Kidney tubule cell (primary cell): ENCODE measurements around the gene NDUFAF5.
A peak's percentile ranks its signal among the peaks of the same experiment; 100 is the strongest.

ENCODE experiments used
- DNase-seq: peaks from one replicate; pipeline ENCODE4 v3.0.0-alpha.2; 2018; ENCODE audit warnings: low spot score

The NDUFAF5 gene

DNA sequence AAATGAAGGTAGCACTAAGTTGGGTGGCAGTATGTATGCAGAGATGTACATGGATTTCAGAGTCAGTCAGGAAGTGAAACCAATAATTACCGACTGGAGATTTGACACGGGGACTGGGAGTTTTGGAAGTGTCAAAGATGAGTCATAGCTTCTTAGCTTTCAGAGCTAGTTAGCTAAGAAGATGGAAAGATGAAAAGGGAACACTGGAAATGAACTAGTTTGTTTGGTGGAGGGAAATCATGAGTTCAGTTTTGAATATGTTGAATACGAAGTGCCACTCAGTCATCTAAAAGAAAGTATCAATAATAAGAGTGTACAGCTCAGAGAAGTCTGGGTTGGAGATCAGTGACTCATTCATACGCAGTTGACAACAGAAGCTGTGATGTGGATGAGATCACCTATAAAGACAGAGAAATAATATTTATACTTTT is 7.6 kb upstream of the NDUFAF5 start:
- DNase-seq = peak; percentile 29

DNA sequence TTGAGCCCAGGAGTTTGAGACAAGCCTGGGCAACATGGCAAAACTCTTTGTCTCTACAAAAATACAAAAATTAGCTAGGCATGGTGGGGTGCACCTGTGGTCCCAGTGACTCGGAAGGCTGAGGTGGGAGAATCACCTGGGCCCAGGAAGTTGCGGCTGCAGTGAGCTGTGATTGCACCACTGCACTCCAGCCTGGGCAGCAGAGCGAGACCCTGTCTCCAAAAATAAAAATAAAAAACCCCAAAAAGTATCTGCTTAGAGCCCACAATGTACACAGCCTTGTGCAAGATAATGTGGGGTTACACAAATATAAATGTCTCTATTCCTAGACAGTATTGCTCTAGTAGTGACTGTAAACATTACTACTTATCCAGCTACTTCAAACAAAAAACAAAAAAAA is 6.0 kb upstream of the NDUFAF5 start:
- no peak for DNase-seq

DNA sequence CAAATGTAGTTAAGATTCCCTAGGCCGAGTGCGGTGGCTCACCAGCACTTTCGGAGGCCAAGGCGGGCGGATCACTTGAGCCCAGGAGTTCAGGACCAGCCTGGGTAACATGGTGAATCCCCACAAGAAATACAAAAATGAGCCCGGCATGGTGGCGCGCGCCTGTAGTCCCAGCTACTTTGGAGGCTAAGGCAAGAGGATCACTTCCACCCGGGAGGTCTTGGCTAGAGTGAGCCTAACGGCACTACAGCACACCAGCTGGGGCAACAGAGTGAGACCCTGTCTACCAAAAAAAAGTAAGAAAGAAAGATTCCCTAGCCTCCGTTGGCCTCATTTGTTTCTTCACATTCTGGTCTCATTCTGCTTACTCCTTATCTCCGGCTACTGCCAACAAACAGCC is 1.3 kb upstream of the NDUFAF5 start:
- no peak for DNase-seq

DNA sequence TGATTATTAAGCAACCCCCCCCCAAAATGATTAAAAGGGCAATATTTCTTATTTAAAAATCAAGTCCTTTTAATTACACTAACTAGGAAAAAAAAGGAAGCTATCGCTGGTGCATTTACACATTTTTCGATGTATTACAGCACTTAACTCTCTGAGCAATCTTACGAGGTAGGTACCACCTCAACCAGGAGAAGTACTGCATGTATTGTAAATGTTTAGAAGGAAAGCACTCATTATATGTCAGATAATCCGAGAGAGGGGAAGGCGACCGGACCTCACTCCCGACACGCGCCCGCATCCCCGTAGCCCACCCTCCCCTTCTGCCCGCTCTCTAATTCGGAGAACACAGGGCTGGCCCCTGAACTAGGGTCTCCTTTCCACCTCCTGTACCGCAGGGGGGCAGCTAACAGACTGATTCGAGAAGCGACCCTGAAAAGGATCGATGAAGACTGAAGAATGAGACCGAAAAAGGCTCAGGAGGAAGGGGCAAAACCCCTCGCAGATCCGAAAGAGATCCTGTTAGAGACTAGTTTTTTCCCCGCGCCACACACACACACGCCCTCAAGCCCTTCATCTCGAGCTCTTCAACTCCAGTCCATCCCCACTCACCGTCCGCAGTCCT is 446 bp upstream of the NDUFAF5 start:
- no peak for DNase-seq

DNA sequence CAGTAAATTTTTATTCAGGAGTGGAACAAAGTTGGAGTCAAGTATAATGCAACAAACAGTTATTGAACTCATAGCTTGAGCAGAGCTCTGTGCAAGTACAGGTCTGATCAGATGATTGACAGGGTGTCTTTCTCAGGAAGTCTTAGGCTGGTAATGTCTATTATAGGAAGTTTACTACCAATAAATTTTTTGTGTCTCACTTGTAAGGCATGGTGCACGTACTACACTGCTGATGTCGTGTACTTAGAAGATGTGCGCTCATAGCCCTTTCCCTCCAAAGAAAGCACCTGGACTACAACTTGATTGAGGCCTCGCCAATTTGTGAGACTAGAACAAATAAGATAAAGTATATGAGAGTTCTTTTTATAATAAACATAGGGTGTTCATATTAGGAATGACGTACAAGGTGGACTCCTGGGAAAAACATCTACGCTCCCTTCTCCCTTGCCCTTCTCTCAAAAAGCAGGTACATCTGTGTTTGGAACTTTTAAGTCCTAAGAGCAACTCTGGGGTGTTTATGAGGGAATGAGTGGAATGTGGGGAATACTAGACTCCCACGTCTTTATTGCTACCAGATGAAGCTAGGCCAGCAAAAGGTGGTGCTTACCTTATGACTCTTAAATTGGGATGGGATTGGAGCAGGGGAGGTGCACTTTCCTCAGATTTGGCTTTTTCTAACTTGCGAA is 1.5 kb downstream of the NDUFAF5 start:
- DNase-seq = no peak

DNA sequence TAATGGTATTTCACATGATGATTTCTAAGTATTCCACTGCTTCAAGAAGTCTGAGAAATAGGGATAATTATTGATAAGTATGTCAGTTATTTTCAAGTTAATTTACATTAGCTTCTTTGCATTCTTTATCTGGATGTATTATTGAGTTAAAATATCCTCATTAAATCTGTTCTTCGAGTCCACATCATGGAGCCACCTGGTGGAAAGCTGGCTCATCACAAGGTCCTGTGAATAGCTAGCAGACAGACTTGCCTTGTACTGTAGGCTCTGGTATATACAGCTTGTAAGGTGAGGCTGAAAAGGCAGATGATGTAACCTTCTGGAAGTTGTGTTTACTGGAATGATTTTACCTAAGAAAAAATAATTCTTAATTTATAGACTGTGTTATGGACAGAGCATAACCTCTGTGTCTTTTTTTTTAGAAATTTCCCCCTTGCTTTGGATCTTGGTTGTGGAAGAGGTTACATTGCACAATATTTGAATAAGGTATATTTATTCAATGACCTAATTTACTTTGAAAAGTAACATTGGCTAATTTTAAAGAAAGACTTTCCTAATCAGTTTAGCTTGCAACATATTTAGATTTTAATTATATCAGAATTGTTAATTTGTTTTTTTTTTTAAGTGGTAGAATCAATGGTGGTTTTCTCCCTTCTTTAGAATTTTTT is 3.5 kb downstream of the NDUFAF5 start:
- peak; percentile 69 for DNase-seq

DNA sequence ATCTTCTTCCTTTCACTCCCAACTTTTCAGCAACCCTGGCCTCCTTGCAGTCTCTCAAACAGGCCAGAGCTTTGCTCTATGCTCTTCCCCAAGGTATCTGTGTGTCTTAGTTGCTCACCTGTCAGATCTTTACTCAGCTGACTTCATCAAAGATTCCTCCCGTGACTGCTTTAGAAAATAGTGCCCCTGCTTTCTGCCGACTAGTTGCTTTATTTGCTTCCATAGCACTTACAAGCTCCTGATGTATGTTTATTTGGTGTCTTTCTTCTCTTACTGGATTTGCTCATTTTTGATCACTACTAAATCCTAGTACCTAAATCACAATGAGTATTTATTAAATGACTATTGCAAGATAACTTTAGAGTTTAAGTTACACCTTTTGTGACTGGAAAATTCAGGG is 5.9 kb downstream of the NDUFAF5 start:
- no peak for DNase-seq

DNA sequence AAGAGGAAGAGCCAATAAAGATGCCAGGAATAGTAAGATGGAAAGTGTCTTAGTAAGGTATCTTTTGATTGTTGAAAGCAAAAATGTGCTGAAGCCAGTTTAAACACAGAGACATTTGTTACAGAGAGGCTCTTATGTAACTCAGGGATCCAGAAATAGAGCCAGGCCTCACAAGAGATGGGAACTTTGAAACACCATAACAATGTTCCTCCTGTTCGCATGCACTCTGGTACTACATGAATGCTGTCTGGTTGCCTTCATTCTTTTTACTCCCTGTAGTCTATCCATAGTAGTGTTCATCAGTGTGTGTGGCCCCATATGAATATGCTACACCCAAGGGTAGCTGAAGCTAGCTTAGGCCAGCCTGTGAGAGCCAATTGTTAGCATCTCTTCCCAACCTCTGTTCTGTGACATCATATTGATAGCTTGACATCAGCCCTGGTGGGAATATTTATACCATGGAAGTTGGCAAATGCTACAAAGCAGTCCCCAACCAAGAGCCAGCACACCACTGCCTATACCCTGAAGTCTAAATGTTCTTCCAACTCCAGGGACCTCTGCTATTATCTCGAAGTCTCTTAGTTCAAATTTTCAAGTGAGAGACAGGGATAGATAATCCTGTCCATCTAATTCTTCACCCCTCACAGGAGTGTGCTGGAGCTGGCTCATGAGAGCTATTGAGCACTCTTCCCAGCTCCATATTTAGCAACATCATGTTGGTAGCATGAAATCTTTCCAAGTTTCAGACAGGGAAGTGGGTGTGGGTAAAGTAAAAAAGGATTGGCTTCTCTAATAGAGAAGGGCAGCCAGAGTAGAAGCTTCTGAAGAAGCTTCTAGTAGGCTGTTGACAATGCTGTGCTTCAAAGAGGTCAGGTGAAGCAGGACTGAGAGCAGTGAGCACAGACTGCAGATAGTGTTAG is 7.0 kb downstream of the NDUFAF5 start:
- DNase-seq = no peak

DNA sequence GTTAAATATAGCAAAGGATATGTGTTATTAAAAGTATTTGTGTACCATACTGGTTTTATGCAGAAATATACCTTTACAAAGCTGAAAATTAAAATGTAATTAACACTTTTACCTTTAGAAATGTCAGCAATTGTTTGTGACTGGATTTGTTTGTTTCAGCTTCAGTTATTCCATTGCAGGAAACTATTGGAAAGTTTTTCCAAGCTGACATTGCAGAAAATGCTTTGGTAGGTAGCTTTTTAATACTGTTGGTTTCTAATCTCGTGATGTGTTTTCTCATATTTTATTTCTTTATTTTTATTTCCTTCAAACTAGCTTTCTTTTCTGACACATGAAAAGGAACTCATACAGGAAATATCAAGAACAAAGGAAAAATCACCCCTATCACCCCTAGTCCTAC is 8.2 kb downstream of the NDUFAF5 start:
- no peak for DNase-seq

DNA sequence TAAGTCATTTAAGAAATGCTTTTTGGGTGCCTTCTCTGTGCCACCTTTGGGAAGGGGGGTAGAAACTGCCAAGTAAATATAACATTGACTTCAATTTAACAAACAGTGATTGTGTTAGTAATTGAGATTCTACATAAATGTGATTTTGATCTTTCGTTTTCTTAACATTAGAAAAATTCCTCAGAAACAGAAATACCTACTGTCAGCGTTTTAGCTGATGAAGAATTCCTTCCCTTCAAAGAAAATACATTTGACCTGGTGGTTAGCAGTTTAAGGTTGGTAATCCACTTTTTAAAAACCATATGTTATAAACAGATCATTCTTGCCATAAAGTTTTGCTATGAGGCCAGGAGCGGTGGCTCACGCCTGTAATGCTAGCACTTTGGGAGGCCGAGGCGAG is 9.8 kb downstream of the NDUFAF5 start:
- no peak for DNase-seq

DNA sequence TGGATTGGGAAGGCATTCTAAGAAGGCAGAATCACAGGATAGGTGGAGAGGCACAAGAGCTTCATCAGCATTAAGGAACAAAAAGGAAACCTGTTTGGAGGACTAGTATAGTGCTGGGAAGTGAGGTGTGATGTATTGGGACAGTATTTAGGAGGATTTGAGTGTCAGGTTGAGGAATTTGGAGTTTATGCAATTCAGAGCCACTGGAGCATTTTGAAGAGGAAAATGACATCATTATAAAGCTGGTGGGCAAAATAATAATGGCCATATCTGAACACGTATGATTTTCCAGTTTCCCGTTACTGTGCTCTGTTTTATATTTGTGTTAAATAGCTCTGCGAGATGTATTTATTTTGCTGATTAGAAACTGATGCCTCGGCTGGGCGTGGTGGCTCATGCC is 14.2 kb downstream of the NDUFAF5 start:
- no peak for DNase-seq

DNA sequence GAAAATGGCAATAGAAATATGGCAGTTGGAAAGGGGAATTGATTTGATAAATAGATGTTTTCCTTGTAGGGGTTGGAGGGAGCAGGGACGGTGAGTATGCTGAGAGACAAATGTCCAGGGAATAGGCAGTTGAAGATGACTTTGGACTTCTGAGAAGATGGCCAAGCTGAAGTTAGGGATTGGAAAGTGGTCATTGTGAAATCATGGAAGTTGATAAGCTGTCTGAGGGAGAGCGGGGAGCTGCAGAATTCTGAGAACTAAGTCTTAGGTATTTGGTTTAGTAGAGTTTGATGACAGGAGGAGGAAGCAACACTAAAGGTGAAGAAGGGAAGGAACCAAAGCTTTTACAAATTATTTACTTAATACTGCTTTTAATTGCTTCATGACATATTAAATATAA is 15.1 kb downstream of the NDUFAF5 start:
- DNase-seq = no peak

DNA sequence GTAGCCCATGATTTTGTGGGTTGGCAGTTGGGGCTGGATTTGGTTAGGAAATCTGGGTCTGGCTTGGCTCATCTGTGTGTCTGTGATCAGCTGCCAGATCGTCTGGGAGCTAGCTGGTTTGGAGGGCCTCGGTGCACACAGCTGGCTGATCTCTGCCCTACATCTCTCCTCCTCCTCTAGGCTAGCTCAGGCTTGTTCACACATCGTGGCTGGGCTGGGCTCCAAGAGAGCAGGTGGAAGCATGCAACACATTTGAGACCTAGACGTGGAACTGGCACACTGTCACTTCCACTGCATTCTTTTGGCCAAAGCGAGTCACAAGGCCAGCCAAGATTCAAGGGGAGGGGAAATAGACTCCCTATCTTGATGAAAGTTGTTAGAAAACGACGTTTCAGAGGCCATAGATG is 15.9 kb downstream of the NDUFAF5 start:
- peak; percentile 85 for DNase-seq

DNA sequence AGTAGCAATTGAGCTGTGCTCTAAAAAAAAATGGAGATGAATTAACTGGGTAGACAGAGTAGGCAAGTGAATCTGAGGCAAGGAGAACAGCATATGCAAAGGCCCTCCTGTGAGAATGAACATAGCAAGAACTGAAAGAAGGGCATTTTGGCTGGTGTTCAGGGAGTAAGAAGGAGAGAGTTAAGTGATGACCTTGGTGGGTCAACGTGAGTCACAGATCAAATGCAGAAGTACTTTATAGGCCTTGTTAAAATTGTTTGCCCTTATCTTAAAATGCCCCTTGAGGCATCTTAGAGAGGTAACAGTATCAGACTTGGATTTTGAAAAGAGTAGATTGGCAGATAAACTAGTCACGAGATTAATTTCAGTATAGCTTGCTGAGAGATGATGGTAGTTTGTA is 24.5 kb downstream of the NDUFAF5 start:
- DNase-seq = no peak

DNA sequence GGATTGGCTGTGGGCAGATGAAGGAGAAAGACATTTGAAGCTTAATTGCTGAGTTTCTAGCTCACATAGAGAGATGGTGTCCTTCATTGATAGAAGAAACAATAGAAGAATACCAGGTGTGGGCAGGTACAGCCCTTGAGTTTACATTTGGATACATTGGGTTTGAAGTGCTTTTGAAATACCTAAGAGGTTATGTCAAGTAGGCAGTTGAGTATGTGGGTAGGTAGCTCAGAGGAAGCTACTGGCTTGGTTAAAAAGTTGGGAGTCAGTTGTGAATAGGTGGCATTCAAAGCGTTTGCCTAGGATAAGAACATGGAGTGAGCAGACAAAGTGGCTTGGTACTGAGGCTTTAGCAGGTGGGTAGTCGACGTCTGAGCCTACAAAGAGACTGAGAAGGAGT is 25.0 kb downstream of the NDUFAF5 start:
- no peak for DNase-seq

DNA sequence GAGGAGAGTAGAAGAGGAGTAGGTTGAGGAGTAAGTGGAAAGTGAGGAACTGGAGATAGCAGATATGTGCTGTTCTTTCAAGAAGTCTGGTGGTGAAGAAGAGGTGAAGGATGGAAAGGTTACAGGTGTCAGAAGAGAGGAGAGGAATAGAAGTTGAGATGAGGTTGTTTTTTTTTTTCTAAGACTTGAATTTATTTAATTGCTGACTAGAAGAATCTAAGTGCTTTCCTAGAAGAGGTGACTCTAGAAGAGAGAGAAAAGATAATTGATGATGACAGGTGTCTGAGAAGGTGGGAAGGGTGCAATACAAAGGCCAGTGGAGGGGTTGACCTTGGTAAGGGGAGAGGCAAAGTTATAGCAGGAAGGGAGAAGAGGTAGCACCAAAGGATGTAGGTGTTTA is 25.6 kb downstream of the NDUFAF5 start:
- no peak for DNase-seq

DNA sequence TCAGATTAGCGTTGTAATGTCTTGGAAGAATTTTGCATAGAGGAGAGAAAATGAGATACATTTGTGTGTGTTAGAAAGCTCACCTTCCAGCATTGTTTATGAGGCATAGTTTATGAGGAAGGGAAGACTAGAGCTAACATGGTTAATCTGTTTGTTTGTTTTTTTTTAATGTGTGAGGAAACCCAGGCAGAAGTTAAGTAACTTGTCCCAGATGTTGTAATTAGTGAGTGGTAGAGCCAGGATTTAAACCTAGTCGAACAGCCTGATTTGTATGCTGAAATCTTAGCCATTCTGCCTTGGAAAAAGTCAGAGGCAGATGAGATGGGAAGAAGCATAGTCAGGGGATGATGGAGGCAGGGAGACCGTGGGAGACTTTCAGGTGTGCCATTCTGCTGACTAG is 29.1 kb downstream of the NDUFAF5 start:
- DNase-seq = no peak

DNA sequence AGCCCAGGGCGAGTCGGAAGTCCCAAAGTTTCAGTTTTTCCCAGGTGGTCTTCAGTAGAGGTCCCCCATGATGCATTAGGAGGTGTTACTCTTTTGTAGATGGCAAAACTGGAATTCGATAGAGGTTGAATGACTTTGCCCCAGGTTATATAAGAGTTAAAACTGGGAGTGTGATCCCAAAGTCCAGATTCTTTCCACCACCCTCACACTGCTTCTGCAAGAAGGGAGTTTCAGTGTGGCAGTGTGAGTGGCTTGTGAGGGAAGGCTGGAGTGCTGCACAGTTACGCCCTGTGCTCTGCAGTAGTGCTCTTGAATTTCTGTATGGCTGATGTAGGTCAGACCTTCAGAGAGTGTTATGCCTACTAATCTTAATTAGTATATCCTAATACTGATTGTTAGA is 29.8 kb downstream of the NDUFAF5 start:
- no peak for DNase-seq

DNA sequence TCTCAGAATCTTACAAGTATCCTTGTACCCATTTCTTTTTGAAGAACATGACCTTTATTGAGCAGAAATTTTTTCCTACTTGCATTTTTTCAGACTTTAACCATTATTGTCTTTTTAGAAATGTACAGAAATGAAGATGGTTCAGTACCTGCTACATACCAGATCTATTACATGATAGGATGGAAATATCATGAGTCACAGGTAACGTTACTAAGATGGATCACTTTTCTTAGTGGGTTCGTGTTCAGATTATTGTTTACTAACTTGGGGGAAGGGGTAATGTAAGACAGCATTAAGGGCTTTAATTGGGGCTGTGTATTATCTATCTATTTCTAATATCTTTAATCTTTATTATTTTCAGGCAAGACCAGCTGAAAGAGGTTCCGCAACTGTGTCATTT is 31.9 kb downstream of the NDUFAF5 start:
- DNase-seq = peak; percentile 8

DNA sequence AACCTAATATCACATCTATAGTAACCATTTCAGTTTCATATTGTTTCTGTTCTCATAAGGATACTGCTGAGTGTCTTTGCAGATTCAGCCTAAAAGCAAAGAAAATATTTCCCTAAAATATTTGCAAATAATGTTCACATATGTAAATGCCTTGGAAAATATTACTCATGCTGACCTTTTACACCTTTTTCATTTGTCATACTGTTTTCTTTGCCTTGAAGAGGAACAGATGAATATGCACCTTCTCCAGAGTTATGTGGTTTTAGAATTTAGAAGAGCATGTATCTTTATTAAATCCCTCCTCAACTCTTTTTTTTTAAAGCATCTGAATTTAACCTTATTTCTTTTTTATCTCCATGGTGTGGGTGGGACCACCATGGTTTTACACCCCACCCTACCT is 32.5 kb downstream of the NDUFAF5 start:
- DNase-seq = peak; percentile 14

DNA sequence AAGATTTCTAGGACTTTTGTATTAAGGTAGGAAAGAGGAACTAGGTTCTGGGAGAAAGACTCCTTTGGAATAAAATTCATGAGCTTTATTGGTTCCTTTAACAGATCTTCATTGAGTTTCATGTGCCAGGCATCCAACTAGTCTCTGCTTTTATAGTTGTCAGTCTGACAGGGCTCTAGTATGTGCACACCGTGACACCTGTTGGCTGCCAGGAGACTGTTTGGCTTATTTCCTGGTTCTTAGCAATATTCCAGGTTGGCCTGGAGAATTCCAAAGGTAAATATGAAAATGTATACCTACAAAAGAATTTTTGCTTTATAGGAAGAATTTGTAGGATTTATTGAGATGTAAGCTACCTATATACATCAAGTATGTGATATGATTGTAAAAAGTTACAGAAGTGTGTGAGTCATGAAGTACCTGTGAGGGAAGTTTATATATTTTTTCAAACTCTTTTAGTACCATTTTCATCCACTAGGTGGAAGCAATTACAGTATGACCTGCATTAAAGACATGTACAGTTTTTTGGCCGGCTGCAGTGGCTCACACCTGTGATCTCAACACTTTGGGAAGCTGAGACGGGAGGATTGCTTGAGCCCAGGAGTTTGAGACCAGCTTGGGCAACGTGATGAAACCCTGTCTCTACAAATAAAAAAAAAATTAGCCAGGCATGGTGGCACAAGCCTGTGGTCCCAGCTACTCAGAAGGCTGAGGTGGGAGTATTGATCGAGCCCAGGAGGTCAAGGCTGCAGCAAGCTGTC is 35.2 kb downstream of the NDUFAF5 start:
- DNase-seq = peak; percentile 83

DNA sequence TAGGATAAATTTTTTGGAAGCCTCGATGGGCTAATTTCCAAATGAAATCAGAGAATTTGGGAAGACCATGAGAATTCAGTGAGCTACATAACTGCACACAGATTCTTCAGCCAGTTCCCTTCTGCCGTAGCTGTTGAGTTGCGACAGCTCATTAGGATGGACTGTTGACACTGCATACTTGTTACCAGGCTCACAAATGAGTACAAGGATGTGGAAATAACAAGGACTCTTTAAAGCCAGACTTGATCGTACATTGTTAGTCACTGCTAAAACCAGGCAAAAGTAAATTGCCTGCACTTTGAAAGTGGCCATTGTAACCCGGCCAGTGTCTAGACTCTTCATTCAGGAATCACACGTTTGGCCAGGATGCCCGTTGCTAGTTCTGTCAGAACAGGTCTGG is 37.0 kb downstream of the NDUFAF5 start:
- DNase-seq = no peak
